ENCODE data around the gene CLCF1. TPM values are rescaled to one million over a fixed set of nuclear protein-coding genes. Genes with fewer than 3 reads are reported as not detected.
A peak's percentile ranks its signal among the peaks of the same experiment; 100 is the strongest.

The CLCF1 gene
- total and polyA plus RNA-seq, 10 of the 15 experiments (the other 5 are each of a cell fraction or from before 2014, with no cell fraction given) = 0.16 to 2.1 (median 0.63) TPM; not detected in 1

GRCh38 chr11:67404515-67405195, 31.3 kb upstream of the CLCF1 start (continued):
- TF ChIP-seq ATF7 (IDR thresholded peaks at IDR 0.05; ENCODE audit: low read depth) = peak; percentile 52; the same call in 1 of the 2 replicates
- TF ChIP-seq REST (IDR thresholded peaks at IDR 0.05; ENCODE audit: low read depth, low read length) = no peak
- no peak for TF ChIP-seq MYB (IDR thresholded peaks at IDR 0.05; ENCODE audit: borderline replicate concordance, low read depth, low read length)
- TF ChIP-seq ESRRA (IDR thresholded peaks at IDR 0.05; ENCODE audit: low read length) = no peak
- TF ChIP-seq MEF2A (IDR thresholded peaks at IDR 0.05; ENCODE audit: insufficient read depth, low read depth, low read length) = no peak
- 0 out of 2 replicates have a peak, but pooled peaks have one; percentile 28 for TF ChIP-seq MTA2 (IDR thresholded peaks at IDR 0.05; ENCODE audit: low read depth)
- no peak for TF ChIP-seq CBX3 (IDR thresholded peaks at IDR 0.05; ENCODE audit: borderline replicate concordance, low read depth)
- no peak for TF ChIP-seq PML (IDR thresholded peaks at IDR 0.05; ENCODE audit: low read length)
- TF ChIP-seq MEF2B (IDR thresholded peaks at IDR 0.05; ENCODE audit: partially characterized antibody, poor library complexity, severe bottlenecking) = no peak
- TF ChIP-seq BCL3 (IDR thresholded peaks at IDR 0.05; ENCODE audit: borderline replicate concordance, insufficient read depth, low read depth, low read length, poor library complexity, severe bottlenecking) = no peak
- no peak for TF ChIP-seq YY1 (IDR thresholded peaks at IDR 0.05; ENCODE audit: low read depth, low read length)
- no peak for TF ChIP-seq NKRF (conservative IDR thresholded peaks at IDR 0.05)
- no peak for TF ChIP-seq HCFC1 (IDR thresholded peaks at IDR 0.05; ENCODE audit: low read length)
- TF ChIP-seq ZBTB33 (IDR thresholded peaks at IDR 0.05) = no peak
- TF ChIP-seq MTA3 (IDR thresholded peaks at IDR 0.05; ENCODE audit: borderline replicate concordance, low read length) = no peak
- no peak for TF ChIP-seq RBBP5 (conservative IDR thresholded peaks at IDR 0.05)
- no peak for TF ChIP-seq FOXK2 (IDR thresholded peaks at IDR 0.05)
- no peak for TF ChIP-seq SMAD1 (IDR thresholded peaks at IDR 0.05; ENCODE audit: low read depth, partially characterized antibody)
- no peak for TF ChIP-seq RAD51 (IDR thresholded peaks at IDR 0.05)
- no peak for TF ChIP-seq ZNF207 (IDR thresholded peaks at IDR 0.05; ENCODE audit: borderline replicate concordance)
- TF ChIP-seq IKZF1 (conservative IDR thresholded peaks at IDR 0.05) = peak; percentile 82
- no peak for TF ChIP-seq TARDBP (IDR thresholded peaks at IDR 0.05; ENCODE audit: borderline replicate concordance)
- TF ChIP-seq BHLHE40 (IDR thresholded peaks at IDR 0.05; ENCODE audit: borderline replicate concordance in 1 of 2, low read depth in 2 of 2, low read length in 1 of 2) = peak; percentile 47 to 76; a peak in 2 of 4 replicates
